GM18861 (cell line): Measurements from ENCODE around the gene DCLK1.
A peak's percentile ranks its signal among the peaks of the same experiment; 100 is the strongest.

ENCODE experiments used
- ATAC-seq: cut with Tn5 transposase; IDR thresholded peaks from one replicate; pipeline ENCODE4 v1.9.1; 2021; ENCODE audit not compliant: unreplicated experiment

Gene DCLK1

GRCh38 chr13:35956074-35956473 lies 175.1 kb downstream of the DCLK1 start:
- no peak for ATAC-seq

GRCh38 chr13:35954207-35954560 lies 177.0 kb downstream of the DCLK1 start:
- ATAC-seq: no peak

GRCh38 chr13:35953537-35954206 lies 177.5 kb downstream of the DCLK1 start:
- ATAC-seq: no peak

- no peak for ATAC-seq
Measured at GRCh38 chr13:35947315-35947714, 183.9 kb downstream of the DCLK1 start.

- no peak for ATAC-seq
Measured at GRCh38 chr13:35945368-35945767, 185.8 kb downstream of the DCLK1 start.

GRCh38 chr13:35941374-35941773 lies 189.8 kb downstream of the DCLK1 start:
- no peak for ATAC-seq

GRCh38 chr13:35940734-35941133 lies 190.4 kb downstream of the DCLK1 start:
- ATAC-seq: no peak

GRCh38 chr13:35936246-35936978 lies 194.8 kb downstream of the DCLK1 start:
- ATAC-seq: no peak

GRCh38 chr13:35930665-35931631 lies 200.2 kb downstream of the DCLK1 start:
- ATAC-seq: peak; percentile 96

GRCh38 chr13:35927567-35928021 lies 203.6 kb downstream of the DCLK1 start:
- no peak for ATAC-seq

GRCh38 chr13:35926859-35927530 lies 204.2 kb downstream of the DCLK1 start:
- no peak for ATAC-seq

- no peak for ATAC-seq
Measured at GRCh38 chr13:35925669-35926068, 205.5 kb downstream of the DCLK1 start.

- no peak for ATAC-seq
Measured at GRCh38 chr13:35923347-35923746, 207.8 kb downstream of the DCLK1 start.

- no peak for ATAC-seq
Measured at GRCh38 chr13:35920816-35921215, 210.4 kb downstream of the DCLK1 start.

- ATAC-seq: no peak
Measured at GRCh38 chr13:35917942-35918645, 213.1 kb downstream of the DCLK1 start.

GRCh38 chr13:35917252-35917941 lies 213.8 kb downstream of the DCLK1 start:
- ATAC-seq: no peak

- ATAC-seq: no peak
Measured at GRCh38 chr13:35916146-35916545, 215.0 kb downstream of the DCLK1 start.

- no peak for ATAC-seq
Measured at GRCh38 chr13:35914662-35915061, 216.5 kb downstream of the DCLK1 start.

GRCh38 chr13:35912841-35913240 lies 218.3 kb downstream of the DCLK1 start:
- ATAC-seq: no peak
